ENCODE data around the gene SPTA1.

SPTA1 gene

DNA sequence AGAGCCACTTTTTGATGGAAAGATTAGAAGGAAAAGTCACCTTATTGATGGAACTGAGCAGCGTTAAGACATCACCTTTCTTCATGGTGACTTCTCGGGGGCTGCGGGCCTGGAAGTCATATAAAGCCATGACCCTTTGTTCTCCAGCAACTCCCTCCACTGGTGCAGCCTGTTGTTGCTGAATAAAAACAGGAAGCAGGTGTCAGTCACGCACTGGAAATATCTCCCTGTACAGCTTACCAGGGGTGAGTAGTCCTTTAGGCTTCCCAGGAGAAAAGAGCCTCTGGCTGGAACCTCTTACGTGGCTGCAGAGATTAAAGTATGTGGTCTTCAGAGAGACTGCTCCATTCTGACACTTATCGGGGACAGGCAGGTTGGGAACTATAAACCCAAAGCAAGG lies 31.9 kb downstream of the SPTA1 start:
- peak; percentile 38 for ATAC-seq (ENCODE audit: low read depth)

GRCh38 chr1:158654086-158654485 lies 32.4 kb downstream of the SPTA1 start:
- DNase-seq (ENCODE audit: low spot score in 2 of 2), result no peak
- no peak for ATAC-seq (ENCODE audit: low read depth)
- Mint-ChIP-seq H3K27me3 (no peaks in the 10 kb centered on the region), H3K27ac (no peak overlapping the region), H3K4me3 (no peak overlapping the region), H3K4me1 (peaks cover 11% of the 10 kb centered on the region), H3K36me3 (peaks cover 3% of the 10 kb centered on the region), H3K9me3 (peaks cover 2% of the 10 kb centered on the region)

More for the DNA sequence above, 31.9 kb downstream of the SPTA1 start:
- H3K4me3 Mint-ChIP-seq, result no peak overlapping the region
- no peaks in the 10 kb centered on the region for H3K27me3 Mint-ChIP-seq
- peaks cover 3% of the 10 kb centered on the region for H3K36me3 Mint-ChIP-seq
- peaks cover 2% of the 10 kb centered on the region for H3K9me3 Mint-ChIP-seq
- peaks cover 10% of the 10 kb centered on the region for H3K4me1 Mint-ChIP-seq
- H3K27ac Mint-ChIP-seq, result no peak overlapping the region
- no peak for DNase-seq (ENCODE audit: low spot score in 2 of 2)

DNA sequence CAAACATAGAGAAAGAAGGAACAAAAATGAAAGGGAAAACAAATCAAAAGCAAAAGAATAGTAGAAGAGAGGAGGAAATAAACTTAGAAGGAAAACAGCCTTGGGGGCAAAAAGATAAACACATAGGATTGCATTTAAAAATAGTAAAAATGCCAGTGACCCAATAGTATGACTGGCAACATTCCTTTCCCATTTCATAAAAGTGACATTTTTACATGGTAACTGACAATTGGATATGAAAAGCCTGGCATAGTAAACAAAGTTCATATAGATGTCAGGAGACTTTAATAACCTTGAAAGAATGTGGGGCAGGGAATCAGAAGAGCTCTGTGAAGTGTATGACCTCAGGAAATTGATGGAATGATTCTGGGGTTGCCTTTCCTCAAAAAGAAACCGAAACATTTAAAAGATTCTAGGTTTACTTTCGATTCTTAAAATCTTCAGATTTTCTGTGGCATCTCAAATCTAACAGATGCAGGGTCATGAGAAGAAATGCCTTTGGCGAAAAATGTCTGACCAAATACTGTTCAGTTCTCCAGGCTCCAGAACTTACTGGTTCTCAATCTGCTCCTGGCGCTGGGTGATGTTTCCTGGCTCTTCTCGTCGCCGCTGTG lies 33.7 kb downstream of the SPTA1 start:
- H3K27me3 Mint-ChIP-seq, result no peaks in the 10 kb centered on the region
- no peak overlapping the region for H3K4me3 Mint-ChIP-seq
- no peak for DNase-seq (ENCODE audit: low spot score in 2 of 2)
- no peaks in the 10 kb centered on the region for H3K9me3 Mint-ChIP-seq
- no peaks in the 10 kb centered on the region for H3K36me3 Mint-ChIP-seq
- no peak for ATAC-seq (ENCODE audit: low read depth)
- H3K4me1 Mint-ChIP-seq, result peaks cover 18% of the 10 kb centered on the region
- no peak overlapping the region for H3K27ac Mint-ChIP-seq

DNA sequence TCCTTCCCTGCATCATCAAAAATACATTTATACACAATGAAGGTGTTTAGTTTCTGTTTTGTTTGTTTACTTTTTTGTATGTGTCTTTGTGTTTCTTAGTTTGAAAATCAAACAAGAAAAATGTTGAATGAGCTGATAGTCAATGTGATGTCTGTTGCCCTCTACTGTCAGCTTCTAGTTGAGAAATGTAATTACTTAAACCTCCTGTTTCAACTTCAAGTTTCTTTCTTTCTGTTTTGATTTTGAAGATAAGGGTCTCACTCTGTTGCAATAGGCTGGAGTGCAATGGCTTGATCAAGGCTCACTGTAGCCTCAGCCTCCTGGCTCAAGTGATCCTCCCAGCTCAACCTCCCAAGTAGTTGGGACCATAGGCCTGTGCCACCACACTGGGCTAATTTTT lies 37.5 kb downstream of the SPTA1 start:
- Mint-ChIP-seq H3K27ac (no peak overlapping the region), H3K9me3 (no peaks in the 10 kb centered on the region)
- DNase-seq (ENCODE audit: low spot score in 2 of 2), result no peak

DNA sequence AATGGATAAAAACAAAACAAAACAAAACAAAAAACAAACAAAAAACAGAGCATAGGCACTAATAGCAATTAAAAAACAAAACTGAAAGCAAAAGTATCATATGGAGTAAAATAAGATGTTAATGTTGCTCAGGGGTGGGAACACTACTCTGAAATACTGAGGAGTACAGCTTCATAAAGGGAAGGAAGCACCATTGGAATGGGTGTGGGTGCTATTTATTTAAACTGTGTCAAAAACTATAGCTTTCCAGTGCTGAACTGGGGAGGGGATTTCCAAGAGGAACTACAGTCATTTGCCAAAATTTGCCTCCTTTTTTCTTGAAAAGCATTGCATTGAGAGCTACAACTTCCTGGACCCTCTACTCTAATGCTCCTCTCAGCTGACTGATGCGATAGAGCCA lies 40.0 kb downstream of the SPTA1 start:
- no peak overlapping the region for H3K27ac Mint-ChIP-seq
- H3K4me1 Mint-ChIP-seq, result peaks cover 27% of the 10 kb centered on the region
- no peak overlapping the region for H3K4me3 Mint-ChIP-seq
- H3K36me3 Mint-ChIP-seq, result no peaks in the 10 kb centered on the region
- no peaks in the 10 kb centered on the region for H3K27me3 Mint-ChIP-seq
- DNase-seq (ENCODE audit: low spot score in 2 of 2) (no peak), ATAC-seq (ENCODE audit: low read depth) (peak; percentile 32)
- H3K9me3 Mint-ChIP-seq, result no peaks in the 10 kb centered on the region

More for the DNA sequence above, 37.5 kb downstream of the SPTA1 start:
- no peak overlapping the region for H3K4me3 Mint-ChIP-seq
- H3K27me3 Mint-ChIP-seq, result no peaks in the 10 kb centered on the region
- peaks cover 30% of the 10 kb centered on the region for H3K4me1 Mint-ChIP-seq
- no peaks in the 10 kb centered on the region for H3K36me3 Mint-ChIP-seq
- ATAC-seq (ENCODE audit: low read depth), result no peak

- ATAC-seq (ENCODE audit: low read depth) (no peak), DNase-seq (ENCODE audit: low spot score in 2 of 2) (no peak)
- H3K4me1 Mint-ChIP-seq, result peaks cover 27% of the 10 kb centered on the region
- H3K9me3 Mint-ChIP-seq, result no peaks in the 10 kb centered on the region
- H3K4me3 Mint-ChIP-seq, result no peak overlapping the region
- no peaks in the 10 kb centered on the region for H3K27me3 Mint-ChIP-seq
- no peak overlapping the region for H3K27ac Mint-ChIP-seq
- H3K36me3 Mint-ChIP-seq, result no peaks in the 10 kb centered on the region
These were observed 42.1 kb downstream of the SPTA1 start for GRCh38 chr1:158644449-158644848.

GRCh38 chr1:158638904-158639303 lies 47.6 kb downstream of the SPTA1 start:
- H3K9me3 Mint-ChIP-seq, result no peaks in the 10 kb centered on the region
- H3K4me1 Mint-ChIP-seq, result no peaks in the 10 kb centered on the region
- H3K27ac Mint-ChIP-seq, result no peak overlapping the region

GRCh38 chr1:158638146-158638545 lies 48.4 kb downstream of the SPTA1 start:
- no peaks in the 10 kb centered on the region for H3K9me3 Mint-ChIP-seq
- H3K36me3 Mint-ChIP-seq, result no peaks in the 10 kb centered on the region
- H3K4me1 Mint-ChIP-seq, result no peaks in the 10 kb centered on the region
- peaks cover 2% of the 10 kb centered on the region for H3K27me3 Mint-ChIP-seq
- no peak overlapping the region for H3K4me3 Mint-ChIP-seq
- ATAC-seq (ENCODE audit: low read depth) (no peak), DNase-seq (ENCODE audit: low spot score in 2 of 2) (no peak)
- no peak overlapping the region for H3K27ac Mint-ChIP-seq

More at GRCh38 chr1:158638904-158639303, 47.6 kb downstream of the SPTA1 start:
- Mint-ChIP-seq H3K4me3 (no peak overlapping the region), H3K36me3 (no peaks in the 10 kb centered on the region), H3K27me3 (peaks cover 2% of the 10 kb centered on the region)
- DNase-seq (ENCODE audit: low spot score in 2 of 2) (no peak), ATAC-seq (ENCODE audit: low read depth) (no peak)

- Mint-ChIP-seq H3K36me3 (no peaks in the 10 kb centered on the region), H3K9me3 (no peaks in the 10 kb centered on the region), H3K27ac (no peak overlapping the region), H3K4me1 (peaks cover 9% of the 10 kb centered on the region), H3K27me3 (peaks cover 4% of the 10 kb centered on the region), H3K4me3 (no peak overlapping the region)
- DNase-seq (ENCODE audit: low spot score in 2 of 2) (no peak), ATAC-seq (ENCODE audit: low read depth) (no peak)
These were observed 72.8 kb downstream of the SPTA1 start for GRCh38 chr1:158613764-158614163.

DNA sequence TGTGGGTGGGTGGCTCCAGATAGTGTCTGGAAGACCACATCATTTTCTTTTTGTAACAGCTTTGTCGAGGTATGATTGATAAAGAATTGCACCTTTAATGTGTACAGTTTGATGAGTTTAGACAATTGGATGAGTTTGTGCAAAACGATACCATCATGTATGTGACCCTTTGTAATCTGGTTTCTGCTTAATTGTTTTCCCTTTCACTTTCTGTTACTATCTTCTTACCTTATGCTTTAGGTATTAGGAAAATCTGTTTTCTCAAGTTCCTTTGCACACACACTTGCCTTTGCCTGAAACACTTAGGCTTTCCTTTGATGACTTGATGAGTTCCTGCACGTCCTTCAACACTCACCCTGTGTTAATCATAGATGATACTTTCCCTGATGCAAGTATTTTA lies 74.6 kb downstream of the SPTA1 start:
- no peak overlapping the region for H3K4me3 Mint-ChIP-seq
- no peak for DNase-seq (ENCODE audit: low spot score in 2 of 2)
- no peaks in the 10 kb centered on the region for H3K36me3 Mint-ChIP-seq
- no peak overlapping the region for H3K27ac Mint-ChIP-seq
- peaks cover 3% of the 10 kb centered on the region for H3K27me3 Mint-ChIP-seq
- no peaks in the 10 kb centered on the region for H3K9me3 Mint-ChIP-seq
- no peak for ATAC-seq (ENCODE audit: low read depth)
- H3K4me1 Mint-ChIP-seq, result peaks cover 9% of the 10 kb centered on the region

DNA sequence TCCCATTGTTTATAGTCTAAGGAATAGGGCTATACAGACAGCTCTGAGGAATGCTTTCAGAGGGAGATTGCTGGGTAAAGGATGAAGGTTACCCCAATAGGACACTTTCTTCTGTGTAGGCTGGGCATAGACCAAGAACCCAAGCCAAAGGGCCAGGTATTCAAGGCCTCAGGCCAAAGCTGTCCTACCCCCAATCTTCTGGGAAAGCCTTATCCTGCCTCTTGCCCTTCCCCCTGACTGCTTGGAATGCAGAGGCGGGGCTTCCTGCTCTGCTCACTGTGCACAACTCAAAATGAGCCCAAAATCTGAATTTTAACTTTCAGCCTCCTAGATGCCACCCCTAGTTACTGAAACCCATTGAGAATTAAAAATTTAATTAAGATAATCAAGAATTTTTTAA lies 79.2 kb downstream of the SPTA1 start:
- no peaks in the 10 kb centered on the region for H3K36me3 Mint-ChIP-seq
- ATAC-seq (ENCODE audit: low read depth), result no peak

DNA sequence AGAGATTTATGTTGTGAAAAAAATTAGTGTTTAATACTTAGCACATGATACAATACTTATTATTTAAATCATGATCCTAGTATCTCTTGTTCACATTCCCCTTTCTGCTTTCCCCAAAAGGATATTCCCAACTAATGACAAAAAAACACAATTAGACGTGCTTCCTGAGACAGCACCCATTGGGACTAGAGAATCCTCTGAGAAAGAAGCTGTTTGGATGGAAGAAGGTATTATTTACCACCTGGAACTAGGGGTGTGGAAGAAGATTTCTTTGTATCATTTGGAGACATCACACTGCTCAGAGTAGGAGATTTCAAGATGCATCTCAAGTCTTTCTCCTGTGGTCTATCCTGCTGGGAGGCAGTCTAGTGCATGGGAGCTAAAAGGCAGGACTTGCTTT lies 81.5 kb downstream of the SPTA1 start, which contains the start of gene OR10Z1:
OR10Z1 (plus strand) TSS at position 301 of the 400 bp plus-strand sequence. CDS start 1,171 bp downstream, outside the sequence.
- no peaks in the 10 kb centered on the region for H3K9me3 Mint-ChIP-seq

More for the DNA sequence above, 79.2 kb downstream of the SPTA1 start:
- no peak overlapping the region for H3K4me3 Mint-ChIP-seq
- no peak overlapping the region for H3K27ac Mint-ChIP-seq
- no peaks in the 10 kb centered on the region for H3K9me3 Mint-ChIP-seq
- H3K4me1 Mint-ChIP-seq, result peaks cover 7% of the 10 kb centered on the region
- H3K27me3 Mint-ChIP-seq, result peaks cover 3% of the 10 kb centered on the region
- no peak for DNase-seq (ENCODE audit: low spot score in 2 of 2)

GRCh38 chr1:158600735-158601134 lies 85.8 kb downstream of the SPTA1 start:
- H3K27me3 Mint-ChIP-seq, result peaks cover 7% of the 10 kb centered on the region
- no peak overlapping the region for H3K27ac Mint-ChIP-seq
- H3K4me3 Mint-ChIP-seq, result no peak overlapping the region
- DNase-seq (ENCODE audit: low spot score in 2 of 2) (no peak), ATAC-seq (ENCODE audit: low read depth) (no peak)
- peaks cover 11% of the 10 kb centered on the region for H3K36me3 Mint-ChIP-seq
- peaks cover 17% of the 10 kb centered on the region for H3K9me3 Mint-ChIP-seq
- no peaks in the 10 kb centered on the region for H3K4me1 Mint-ChIP-seq

More for the DNA sequence above, 81.5 kb downstream of the SPTA1 start, which contains the start of gene OR10Z1:
- no peaks in the 10 kb centered on the region for H3K4me1 Mint-ChIP-seq
- H3K36me3 Mint-ChIP-seq, result no peaks in the 10 kb centered on the region
- H3K4me3 Mint-ChIP-seq, result no peak within 1 kb of the TSS
- DNase-seq (ENCODE audit: low spot score in 2 of 2) (no peak), ATAC-seq (ENCODE audit: low read depth) (no peak)
- no peak within 1 kb of the TSS for H3K27ac Mint-ChIP-seq
- no peaks in the 10 kb centered on the region for H3K27me3 Mint-ChIP-seq

DNA sequence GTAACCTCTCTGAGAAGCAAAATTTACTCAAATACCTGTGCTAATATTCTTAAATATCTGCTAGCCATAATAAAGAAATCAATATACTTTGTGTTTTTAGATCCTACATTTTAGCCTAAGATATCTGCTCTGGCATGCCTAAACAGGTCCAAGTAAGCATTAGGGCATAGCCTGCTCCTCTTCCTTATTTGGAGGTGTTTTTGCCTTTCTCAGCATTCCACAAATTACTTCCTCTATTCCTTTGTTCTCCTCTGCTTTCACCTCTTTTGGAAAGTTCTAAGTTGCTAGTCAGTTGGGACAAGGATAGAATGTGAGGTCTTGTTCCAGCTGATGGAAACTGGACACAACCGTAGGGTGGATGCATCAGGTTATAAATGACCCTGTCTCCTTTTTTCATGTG lies 99.6 kb downstream of the SPTA1 start:
- Mint-ChIP-seq H3K9me3 (peaks cover 9% of the 10 kb centered on the region), H3K36me3 (peaks cover 3% of the 10 kb centered on the region), H3K27ac (no peak overlapping the region), H3K27me3 (peaks cover 10% of the 10 kb centered on the region), H3K4me1 (no peaks in the 10 kb centered on the region), H3K4me3 (no peak overlapping the region)
- DNase-seq (ENCODE audit: low spot score in 2 of 2) (no peak), ATAC-seq (ENCODE audit: low read depth) (no peak)

DNA sequence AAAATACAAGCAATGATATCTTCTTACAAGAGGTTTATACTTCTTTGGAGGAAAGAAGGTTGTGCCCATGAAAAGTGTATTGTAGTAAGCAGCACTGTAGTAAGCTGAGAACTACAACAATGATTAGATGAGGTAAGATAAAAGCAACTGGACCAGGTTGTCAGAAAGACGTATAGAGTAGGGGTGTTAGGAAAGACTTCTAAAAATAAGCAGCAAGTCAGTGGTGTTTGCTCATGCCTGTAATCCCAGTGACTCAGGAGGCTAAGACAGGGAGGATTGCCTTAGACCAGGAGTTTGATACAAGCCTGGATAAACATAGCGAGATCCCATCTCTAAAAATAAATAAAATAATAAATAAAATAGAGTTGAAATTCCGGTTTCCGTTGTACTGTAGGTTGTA lies 102.6 kb downstream of the SPTA1 start:
- H3K36me3 Mint-ChIP-seq, result peaks cover 1% of the 10 kb centered on the region
- ATAC-seq (ENCODE audit: low read depth) (no peak), DNase-seq (ENCODE audit: low spot score in 2 of 2) (no peak)
- no peak overlapping the region for H3K4me3 Mint-ChIP-seq
- no peaks in the 10 kb centered on the region for H3K4me1 Mint-ChIP-seq
- no peak overlapping the region for H3K27ac Mint-ChIP-seq
- peaks cover 11% of the 10 kb centered on the region for H3K27me3 Mint-ChIP-seq
- H3K9me3 Mint-ChIP-seq, result peaks cover 7% of the 10 kb centered on the region
